ENCODE data around the gene LY6G6F.

LY6G6F gene

DNA sequence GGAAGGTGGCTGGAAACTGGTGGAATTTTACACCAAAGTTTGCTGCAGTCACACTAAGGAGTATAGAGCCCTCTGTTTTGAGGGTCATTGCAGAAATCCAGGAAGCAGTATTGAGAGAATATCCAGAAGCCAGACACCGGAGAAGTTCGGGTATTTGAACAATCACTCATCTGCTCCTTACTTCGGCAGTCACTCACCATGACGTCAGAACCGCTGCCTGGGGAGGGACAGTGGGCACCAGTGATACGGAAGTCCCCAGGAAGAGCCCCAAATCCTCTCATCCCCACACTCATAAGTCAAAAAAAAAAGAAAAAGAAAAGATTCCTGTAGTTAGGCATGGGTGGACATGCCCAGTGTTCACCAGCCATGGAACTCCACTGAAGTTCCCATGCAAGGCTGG, 29.8 kb upstream of the LY6G6F start:
- DNase-seq = no peak

DNA sequence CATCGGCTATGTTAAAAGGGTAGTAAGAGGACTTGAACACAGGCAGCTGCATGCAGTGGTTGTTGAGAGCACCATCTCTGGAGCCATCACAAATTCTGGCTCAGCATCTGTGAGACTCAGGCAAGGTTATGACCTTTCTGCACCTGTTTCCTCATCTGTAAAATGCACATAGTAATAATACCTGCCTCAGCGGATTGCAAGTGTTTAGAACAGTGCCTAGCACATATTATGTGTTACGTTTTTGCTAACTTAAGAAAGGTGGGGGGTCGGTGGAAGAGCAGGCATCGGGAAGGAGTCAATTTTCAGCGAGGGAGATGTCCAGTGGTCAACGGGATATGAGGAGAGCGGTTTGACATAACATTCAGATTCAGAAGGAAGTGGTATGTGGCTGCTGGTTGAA, 28.7 kb upstream of the LY6G6F start:
- no peak for DNase-seq

DNA sequence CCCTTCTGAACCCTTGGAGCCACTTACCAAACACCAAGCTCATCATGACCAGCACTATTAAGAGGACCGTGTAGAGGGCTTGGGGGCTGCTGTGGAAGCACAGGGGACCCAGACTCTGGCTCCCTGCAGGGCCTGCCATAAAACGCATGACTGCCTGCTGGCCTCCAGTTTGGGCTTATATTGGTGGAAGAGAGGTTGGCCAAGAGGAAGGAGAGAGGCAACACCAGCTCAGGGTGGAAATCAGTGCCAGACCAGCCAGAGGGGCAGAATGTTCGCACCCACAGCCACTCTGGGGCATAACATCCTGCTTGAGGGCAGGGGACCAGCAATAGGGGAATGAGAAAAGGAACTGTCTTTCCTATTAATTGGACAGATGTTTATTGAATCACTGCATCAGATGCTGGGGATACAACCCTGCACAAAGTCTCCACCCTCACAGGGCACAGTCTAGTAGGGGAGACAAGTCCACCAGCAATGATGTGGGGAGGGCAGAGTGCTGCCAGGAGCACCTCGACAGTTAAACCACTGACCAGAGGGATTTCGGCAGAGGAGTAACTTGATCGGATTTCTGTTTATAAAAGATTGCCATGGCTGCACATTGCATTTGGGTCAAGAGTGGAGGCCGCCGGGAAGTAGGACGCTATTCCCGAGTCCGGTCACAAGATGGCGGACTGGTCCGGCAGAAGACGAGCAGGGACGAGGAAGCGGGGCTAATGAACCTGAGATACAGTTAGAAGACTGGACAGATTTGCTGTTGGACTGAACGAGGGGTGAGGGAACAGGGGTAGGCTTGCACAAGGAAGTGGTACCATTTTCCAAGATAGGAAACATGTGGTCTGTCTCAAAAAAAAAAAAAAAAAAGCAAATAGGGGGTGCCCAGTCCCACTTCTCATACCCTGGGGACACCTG, 26.2 kb upstream of the LY6G6F start, which contains the start of gene LY6G5C:
TSS of gene LY6G5C (minus strand) at position 842 of the 909 bp plus-strand sequence. CDS start at position 148, 694 bp downstream.
- DNase-seq = no peak

DNA sequence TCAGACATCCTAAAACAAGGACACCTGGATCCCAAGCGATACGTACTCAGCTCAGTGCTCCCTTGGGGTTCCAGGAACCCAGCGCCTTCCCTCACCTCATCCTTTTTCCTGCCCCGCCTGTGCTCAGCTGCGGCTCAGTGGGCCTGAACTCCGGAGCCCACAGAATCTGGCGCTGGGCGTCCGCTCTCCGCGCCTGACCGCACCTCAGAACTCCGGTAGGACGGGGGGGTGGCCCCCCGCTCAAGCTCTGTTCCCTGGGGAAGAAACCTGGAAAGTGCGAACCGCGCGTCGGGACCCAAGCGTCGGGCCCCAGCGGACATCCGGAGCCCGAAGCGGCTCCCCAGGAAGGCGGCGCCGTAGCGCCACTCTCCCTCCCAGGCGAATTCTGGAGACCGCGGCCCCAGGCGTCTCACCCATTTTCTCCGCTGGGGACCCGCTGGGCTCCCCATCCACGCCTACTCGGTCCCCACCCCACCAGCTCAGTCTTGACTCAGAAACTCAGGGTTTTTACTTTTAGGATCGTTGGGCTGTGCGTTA, 25.5 kb upstream of the LY6G6F start:
- DNase-seq = no peak

GRCh38 chr6:31683591-31683990, 23.1 kb upstream of the LY6G6F start:
- DNase-seq = no peak

DNA sequence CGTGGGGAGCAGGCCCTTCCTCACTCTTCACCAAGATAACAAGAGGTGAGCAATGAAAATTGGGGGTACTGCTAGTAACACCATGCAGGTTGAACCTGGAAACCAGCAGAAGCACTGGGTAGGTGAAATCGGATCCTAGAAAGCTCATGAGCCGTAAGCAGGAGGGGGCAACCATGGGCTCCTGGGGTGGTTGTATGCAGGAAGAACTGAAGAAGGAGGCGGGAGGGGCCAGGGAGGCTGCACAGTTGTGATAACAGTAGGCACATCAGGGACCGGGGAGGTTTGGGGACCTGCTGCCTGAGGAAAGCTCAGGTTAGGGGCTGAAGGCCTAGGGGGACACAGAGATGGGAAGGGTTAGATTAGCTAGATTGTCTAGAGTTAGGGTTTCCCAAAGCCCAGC, 20.2 kb upstream of the LY6G6F start:
- DNase-seq = no peak

GRCh38 chr6:31687321-31687720, 19.3 kb upstream of the LY6G6F start:
- no peak for DNase-seq

DNA sequence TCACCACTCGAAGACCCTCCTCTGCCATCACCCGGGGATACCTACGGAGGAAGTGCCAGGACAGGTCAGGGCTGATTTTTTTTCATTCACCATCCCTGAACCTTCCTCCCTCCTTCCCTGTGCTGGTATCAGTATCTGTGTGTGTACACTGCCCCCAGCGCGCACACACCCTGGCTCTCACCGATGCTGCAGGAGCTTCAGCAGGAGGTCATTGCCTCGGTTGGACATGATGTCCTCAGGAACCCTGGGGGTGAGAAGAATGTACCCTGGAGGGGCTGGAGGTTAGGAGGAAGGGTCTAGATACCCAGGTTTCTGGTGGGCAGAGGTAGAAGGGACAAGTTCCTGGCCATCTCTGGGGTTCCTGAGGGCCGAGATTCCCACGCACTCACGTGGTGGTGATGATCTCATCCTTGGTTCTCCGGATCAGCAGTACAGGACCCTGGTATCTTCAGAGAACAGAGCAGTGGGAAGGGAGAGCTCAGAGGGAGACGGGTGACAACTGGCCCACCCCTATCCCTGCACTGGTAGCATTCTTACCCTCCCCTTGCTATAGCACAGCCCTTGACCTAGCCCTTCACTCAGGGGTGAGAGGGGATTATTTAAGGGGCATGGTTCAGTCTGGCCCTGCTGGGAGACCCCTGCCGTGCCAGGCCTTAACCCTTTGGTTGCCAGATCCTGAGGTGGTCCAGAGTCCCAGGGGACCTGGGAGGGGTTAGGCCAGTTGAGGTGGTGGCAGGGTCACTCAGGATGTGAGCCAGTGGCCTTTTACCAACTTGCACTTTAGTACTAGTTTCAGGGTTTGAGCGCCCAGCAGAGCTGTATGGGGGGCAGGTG, 18.6 kb upstream of the LY6G6F start:
- DNase-seq = no peak

GRCh38 chr6:31689249-31690110, 17.2 kb upstream of the LY6G6F start:
- no peak for DNase-seq

DNA sequence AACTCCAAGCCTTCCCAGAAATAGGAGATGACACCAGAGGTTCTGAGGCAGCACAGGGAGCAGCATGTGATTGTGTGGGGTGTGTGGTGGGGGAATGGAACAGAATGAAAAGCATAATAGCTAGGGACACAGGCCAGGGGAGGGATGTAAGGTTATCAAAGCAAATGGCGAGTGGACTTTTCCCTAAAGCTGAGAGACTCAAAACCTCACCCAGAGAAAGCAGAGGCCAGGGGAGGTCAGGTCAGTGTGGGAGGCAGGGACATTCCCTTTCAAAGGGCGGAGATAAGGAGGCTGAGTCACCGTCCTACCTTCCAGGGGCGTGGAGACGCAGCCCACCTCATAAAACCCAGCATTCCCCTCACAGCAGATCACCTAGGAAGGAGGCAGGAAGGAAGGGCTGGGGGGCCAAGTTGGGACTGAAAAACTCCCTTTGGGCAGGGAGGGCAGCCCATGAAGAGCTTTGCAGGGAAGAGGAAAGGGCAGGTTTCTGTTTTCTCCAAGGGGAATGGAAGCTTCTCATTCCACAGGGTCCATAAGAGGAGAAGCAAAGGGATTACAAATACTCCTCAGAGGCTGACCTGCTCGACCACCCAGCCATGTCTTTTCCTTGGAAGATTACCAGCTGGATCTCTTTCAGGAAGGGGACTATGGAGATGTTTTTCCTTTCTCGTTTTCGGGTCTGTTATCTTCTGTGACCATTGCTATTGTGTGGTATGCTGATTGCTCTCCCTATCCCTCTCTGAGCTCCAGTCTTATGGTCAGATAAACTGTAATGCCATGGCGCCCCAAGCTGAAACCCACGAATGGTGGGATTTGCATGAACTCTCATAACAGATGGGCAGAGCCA, 16.2 kb upstream of the LY6G6F start:
- DNase-seq = no peak

DNA sequence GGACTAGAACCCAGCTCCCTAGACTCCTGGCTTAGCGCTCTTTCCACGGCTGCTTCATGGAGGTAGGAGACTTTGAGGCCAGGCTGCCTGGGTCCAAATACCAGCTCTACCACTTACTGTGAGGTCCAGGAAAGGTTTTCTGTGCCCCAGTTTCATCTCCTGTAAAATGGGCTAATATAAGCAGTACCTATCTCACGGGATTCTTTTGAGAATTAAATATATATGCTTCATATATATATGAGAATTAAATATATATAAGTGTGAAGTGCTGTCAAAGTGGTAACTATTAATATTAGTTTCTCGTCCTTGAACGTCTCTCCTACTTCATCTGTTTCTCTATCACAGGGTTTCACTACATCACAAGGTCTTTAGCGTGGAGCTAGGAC, 15.6 kb upstream of the LY6G6F start:
- no peak for DNase-seq

DNA sequence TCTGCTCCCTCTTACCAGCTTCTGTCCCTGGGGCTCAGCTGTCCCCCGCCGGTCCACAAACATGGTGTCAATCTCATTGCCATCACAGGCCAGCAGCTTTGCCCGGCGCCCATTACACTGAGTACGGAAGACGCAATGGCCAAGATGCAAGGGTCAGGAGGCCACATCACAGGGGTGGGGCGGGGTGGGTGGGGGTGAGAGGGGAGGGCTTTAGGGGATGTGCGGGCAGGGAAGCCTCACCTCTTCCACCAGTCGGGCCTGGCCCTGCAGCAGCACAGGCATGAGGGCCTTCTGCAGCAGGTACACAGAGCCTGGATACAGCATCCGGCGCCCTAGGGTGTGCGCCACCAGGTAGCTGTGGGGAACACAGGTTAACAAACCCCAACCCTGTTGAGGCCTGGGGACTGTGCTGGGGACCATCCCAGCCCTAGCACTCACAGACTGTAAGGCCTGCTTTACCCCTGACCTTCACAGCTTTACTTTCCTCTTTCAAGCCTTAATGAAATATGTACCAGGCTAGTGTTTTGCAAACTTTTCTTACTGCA, 15.0 kb upstream of the LY6G6F start:
- no peak for DNase-seq

DNA sequence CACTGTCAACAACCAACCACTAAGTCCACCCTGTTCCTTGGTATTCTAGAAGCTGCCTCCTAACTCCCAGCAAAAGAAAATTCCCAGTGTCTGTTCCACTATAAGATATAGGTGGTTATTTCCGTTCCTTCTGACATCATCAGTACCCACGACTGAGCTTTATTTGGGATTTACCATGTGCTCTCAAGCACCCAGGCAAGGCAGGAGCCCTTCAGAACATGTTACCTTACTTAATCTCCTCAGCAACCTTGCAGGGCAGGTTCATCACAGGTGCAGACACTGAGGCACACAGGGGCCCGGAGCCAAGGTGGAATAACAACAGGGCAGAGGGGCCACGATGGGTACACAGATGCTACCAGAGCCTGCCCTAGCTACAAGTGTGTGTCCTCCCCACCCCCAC, 14.3 kb upstream of the LY6G6F start:
- DNase-seq = no peak

- no peak for DNase-seq
Measured at GRCh38 chr6:31692886-31693285, 13.8 kb upstream of the LY6G6F start.

DNA sequence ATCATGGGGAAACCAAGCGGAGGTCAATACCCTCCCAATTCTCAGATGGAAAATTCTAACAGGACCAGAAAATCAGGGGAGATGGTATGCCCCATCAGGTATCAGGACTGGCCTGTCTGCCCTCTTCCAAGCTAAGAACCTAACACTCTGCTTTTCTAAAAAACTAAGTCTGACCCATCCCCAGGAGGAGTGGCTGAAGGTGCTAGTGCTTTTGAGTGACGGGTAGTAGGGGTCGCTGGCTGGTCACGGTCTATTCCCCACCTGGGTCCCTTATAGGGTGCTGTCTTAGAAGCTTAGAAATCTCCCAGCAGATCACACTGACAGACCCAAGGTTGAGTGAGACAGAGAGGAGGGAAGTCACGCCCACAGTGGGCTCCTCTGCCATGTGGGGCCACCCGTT, 13.1 kb upstream of the LY6G6F start:
- DNase-seq = no peak

DNA sequence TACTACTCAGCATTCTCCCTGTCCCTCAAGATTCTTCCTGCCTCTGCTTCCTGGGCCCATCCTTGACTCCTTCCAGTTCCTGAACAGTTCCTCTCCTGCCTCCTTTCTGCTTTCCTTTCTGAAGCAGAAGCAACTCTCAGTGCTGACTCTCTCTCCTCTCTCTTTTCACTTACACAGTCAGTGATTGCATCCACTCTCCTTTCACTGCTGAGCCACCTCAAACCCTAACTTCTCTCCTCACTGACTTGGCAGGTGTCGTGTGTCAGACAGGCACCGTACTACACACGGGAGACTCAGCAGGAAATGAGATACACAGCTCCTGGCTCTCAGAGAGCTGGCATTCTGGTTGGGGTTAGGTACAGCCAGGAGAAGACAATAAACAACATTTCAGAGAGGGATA, 9.1 kb upstream of the LY6G6F start:
- DNase-seq = no peak

DNA sequence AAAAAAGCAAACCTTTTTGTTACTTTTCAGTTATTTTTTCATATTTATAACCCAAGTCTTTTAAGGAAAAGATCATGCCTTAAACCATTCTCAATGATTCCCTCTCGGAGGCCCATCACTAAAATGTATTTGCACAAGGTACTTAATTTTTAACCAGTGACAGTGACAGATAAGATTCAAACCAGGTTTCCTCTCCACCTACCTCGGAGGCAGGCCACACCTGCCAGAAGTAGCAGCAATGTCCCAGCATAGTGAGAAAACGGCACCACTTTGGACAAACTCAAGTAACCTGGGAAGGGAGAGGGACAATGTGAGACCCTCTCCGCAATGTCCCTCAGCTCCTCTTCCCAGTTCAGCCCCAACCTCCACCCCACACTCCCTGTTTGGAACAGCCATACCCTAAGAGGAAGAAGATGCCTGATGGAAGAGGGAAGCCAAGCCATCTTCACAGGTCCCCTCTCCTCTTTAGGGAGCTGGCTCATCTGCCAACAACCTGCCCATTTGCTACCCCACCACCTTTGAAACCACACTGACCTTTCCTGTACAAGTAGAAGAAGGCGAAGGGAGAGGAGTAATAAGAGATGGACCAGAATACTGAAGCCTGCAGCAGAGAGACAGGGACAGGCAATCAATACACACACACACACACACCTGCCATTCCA, 5.8 kb upstream of the LY6G6F start:
- no peak for DNase-seq

- no peak for DNase-seq
Measured at GRCh38 chr6:31701666-31702404, 4.8 kb upstream of the LY6G6F start.

DNA sequence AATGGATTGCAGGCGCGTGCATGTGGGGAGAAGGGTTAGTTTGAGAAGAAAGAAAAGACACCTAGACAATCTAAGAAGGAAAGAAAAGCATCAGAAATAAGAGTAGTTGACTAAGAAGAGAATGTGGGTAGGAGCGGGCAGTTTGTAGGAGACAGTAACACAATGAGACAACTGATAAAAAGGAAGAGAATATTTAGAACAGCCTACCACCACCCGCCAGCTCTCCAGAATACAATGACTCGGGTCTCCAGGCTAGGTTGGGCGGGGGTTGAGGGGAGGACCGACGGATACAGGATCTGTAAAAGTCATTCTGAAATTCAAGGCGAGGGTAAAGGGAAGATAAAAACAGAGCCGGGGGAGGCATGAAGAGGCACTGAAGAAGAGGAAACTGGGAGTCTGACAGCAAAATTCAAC, 4.3 kb upstream of the LY6G6F start:
- no peak for DNase-seq

All from cortex of kidney (tissue), 1 donor.